Inflammatory macrophage treated with lipopolysaccharide for 1 hour (primary cell): Measurements from ENCODE around the gene CAMSAP1.
A peak's percentile ranks its signal among the peaks of the same experiment; 100 is the strongest.
"Not testable (repeated sequence)": the region's sequence is repeated elsewhere in the genome, so short reads cannot be mapped to it uniquely, and the experiment has no call there.

Experiments
- DNase-seq, 2 donors: peaks; one replicate each; pipeline ENCODE4 v3.0.0-alpha.2; 2020 to 2022

Gene CAMSAP1, protein sequence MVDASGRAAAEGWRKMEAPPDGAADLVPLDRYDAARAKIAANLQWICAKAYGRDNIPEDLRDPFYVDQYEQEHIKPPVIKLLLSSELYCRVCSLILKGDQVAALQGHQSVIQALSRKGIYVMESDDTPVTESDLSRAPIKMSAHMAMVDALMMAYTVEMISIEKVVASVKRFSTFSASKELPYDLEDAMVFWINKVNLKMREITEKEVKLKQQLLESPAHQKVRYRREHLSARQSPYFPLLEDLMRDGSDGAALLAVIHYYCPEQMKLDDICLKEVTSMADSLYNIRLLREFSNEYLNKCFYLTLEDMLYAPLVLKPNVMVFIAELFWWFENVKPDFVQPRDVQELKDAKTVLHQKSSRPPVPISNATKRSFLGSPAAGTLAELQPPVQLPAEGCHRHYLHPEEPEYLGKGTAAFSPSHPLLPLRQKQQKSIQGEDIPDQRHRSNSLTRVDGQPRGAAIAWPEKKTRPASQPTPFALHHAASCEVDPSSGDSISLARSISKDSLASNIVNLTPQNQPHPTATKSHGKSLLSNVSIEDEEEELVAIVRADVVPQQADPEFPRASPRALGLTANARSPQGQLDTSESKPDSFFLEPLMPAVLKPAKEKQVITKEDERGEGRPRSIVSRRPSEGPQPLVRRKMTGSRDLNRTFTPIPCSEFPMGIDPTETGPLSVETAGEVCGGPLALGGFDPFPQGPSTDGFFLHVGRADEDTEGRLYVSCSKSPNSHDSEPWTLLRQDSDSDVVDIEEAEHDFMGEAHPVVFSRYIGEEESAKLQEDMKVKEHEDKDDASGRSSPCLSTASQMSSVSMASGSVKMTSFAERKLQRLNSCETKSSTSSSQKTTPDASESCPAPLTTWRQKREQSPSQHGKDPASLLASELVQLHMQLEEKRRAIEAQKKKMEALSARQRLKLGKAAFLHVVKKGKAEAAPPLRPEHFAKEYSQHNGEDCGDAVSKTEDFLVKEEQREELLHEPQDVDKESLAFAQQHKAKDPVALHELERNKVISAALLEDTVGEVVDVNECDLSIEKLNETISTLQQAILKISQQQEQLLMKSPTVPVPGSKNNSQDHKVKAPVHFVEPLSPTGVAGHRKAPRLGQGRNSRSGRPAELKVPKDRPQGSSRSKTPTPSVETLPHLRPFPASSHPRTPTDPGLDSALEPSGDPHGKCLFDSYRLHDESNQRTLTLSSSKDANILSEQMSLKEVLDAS (N-terminal part only)

DNA sequence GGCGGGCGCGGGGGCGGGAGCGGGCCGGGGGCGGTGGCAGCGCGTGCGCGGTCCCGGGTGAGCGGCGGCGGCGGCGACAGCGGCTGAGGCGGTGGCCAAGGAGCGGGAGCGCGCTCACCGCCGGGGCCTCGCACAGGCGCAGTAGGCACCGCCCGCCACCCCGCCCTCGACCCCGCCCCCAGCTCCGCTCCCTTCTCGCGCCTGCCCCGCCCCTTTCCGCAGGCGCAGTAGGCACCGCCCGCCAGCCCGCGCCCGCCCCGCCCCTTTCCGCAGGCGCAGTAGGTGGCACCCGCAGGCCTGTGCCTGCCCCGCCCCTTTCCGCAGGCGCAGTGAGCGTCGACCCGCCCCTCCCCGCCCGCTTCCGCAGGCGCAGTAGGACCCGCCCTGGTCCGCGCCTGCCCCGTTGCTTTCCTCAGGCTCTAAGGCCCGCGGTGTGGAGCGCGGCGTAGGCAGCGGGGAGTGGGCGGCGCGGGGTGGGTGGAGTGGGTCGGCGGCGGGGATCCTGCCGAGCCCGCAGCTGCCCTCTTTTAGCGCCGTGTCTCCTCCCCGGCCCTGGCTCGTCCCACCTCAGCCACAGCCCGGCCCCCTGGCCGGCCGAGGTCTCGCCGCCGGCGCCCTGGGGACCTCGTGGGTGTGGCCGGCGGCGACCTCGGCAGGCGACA, at the start of gene CAMSAP1:
TSS of gene CAMSAP1 (minus strand) at position 116 of the 662 bp plus-strand sequence. CDS start 387 bp downstream, outside the sequence.
- peak; percentile 89 to 97 for DNase-seq

DNA sequence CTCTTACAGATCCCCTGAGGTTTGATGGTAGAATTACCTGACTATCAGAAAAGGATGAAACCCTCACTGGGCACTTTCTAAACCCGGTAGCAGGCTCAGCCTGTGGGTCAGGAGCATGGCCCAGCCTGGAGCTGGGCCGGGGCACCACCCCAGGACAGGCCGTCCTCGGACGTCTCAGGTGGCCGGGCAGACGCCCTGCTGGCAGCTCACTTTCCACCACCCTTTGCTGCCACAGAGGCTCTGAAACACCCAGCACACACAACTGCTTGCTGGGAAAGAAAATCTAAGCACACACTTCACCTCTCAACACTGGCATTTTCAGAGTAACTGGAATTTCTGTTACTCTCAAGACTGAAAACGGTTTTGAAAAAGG, 49.4 kb upstream of the CAMSAP1 start:
- DNase-seq, result no peak

DNA sequence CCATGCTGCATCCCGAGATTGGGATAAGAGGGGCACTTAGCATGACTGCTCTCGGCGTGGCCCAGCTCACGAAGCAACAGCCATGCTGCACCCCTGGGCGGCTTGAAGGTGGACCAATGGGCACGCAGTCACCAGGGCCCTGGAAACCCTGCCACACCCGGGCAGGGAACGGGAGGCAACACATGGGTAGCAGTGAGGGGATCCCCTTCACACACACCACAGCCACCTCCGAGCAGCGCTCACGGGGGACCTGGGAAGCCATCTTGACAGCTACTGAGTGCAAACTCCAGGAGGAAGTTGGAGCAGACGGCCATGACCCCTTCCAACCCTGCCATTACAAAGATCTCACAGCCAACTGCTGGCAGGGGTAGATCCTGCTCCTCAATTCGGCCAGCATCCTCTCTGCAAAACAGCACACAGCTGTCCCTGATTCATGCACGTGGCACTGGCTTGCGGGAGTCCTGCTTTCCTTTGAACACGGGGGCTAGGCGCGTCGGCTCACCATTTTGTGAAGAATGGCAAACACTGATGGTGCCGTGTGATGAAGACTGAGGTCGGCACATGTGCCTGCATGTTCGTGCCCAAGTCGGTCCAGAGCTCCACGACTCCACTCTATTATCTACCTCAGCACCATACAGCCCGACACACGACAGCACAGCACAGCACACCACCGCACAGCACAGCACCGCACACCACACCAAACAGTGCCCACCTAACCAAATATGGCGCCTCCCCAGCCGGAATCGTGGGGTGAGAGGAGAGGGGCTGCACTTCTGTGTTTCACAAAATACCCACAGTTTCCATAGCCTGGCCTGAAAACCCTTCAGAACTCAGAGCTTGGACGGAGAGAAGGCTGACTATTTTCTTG, 48.8 kb upstream of the CAMSAP1 start:
- DNase-seq, result no peak

DNA sequence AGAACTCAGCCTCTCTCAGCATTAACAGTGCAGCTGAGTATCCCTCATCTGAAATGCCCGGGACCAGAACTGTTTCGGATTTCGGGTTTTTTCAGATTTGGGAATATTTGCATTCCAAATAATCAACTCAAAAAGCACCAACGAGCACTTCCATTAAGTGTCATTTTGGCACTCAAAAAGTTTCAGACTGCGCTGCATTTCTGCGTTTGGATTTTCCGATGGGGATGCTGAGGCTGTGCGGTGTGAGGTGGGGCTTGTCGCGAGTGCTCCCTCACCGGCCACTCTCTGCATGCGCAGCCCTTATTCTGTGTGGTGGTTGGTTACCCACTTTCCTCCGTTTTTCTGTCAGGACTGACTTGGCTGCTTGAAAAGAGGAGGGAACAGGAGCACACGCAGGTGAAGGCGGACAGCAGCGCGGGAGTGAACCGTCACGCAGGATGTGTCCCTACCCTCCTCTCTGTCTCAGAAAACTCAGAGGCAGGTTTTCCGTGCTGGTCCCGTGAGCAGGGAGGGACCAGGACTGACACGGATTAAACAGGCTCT, 45.4 kb upstream of the CAMSAP1 start:
- DNase-seq, result no peak

DNA sequence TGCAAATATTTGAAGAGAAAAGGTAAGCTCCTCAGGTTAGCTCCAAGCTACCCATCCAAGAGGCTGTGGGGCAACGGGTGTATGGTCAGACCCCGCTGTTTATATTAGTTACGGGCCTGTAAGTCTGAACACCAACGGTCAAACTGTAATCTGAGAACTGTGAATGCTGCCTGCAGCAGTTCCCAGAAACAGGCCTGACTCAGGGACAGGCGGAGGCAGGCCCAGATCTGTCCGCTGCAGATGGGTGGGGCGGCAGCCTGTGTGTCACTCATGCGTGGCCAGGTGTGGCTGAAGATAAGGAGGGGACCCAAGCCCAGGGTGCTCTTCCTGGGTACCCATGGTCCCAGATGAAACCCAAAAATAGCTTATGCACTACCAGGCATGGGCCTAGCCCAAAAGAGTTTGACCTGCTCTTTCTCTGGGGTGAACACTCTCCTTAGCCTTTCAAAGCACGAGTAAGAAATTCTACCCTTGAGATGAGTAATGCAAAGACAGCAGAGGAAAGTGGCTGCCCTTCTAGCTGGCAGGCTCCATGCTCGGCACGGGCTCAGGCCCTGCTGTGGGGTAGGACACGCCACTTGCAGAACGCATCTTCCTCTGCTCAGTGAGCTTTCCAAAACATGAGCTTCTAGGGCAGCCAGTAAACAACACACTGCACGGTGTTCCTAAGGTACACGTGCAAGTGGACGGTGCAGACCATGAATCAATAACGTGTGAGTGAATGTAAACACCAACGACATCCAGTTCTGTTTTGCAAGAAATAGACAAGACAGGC, 44.7 kb upstream of the CAMSAP1 start:
- no peak for DNase-seq

DNA sequence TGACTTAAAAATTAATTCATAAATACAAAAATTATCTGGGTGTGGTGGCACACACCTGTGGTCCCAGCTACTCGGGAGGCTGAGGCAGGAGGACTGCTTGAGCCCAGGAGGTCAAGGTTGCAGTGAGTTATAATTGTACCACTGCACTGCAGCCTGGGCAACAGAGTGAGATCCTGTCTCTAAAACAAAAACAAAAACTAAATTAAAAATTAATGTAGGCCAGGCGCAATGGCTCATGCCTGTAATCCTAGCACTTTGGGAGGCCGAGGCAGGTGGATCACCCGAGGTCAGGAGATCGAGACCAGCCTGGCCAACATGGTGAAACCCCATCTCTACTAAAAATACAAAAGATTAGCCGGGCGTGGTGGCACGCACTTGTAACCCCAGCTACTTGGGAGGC, 44.0 kb upstream of the CAMSAP1 start:
- not testable (repeated sequence) for DNase-seq

DNA sequence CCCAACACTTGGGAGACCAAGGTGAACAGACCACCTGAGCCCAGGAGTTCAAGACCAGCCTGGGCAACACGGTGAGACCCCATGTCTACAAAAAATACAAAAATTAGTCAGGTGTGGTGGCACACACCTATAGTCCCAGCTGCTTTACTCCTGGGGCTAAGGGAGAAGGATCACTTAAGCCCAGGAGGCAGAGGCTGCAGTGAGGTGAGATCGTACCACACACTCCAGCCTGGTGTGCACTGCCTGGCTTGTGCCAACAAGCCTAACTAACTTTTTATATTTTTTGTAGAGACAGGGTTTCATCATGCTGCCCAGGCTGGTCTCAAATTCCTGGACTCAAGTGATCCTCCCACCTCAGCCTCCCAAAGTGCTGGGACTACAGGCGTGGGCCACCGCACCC, 43.5 kb upstream of the CAMSAP1 start:
- DNase-seq, result not testable (repeated sequence)

DNA sequence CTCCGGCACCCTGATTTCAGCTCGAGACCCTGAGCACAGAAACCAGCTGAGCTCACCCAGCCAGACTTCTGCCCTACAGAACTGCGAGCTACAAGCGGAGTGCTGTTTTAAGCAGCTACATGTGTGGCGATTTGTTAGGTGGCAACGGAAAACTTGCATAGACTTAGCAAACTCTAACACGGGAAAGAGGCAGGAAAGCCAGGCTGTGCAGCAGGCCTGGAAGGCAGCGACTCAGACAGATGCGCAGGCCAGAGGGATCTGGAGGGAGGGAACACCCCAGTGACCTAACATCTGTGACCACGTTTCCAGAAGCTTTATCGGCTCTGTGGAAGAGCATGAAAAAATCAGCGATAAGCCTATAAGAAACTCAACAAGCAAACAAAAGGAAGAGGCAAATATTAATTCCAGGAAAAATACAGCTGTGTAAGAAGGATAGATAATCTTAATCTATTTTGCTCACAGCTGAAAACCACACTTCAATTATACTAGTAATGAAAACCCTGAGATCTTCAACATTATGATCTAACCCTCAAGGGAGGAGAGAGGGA, 42.9 kb upstream of the CAMSAP1 start:
- DNase-seq, result no peak

DNA sequence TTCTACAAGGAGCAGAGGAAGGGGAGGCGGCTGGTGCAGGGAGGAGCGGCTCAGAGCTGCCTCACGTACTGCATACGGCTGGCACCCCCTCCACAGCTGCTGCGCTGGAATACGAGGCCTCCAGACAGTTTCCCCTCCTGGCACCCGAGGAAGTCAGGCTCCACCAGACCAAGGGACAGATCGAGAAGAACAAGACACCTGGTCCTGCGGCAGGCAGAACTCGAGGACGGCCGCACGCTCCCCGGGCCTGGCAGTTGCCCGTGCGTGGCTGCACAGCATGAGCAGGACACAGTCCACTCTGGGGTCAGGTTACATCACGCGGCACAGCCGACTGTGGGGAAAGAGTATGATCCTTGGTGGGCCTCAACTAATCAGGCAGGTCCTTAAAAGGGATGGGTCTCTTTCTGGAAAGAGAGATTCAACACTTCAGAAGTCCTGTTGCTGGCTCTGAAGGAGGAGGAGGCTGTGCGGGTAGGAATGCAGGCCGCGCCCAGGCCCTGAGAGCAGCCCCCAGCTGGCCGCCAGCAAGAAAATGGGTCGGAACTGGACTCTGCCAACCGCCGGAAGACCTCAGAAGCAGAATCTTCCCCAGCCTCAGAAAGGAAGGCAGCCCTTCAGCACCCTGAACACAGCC, 42.3 kb upstream of the CAMSAP1 start:
- no peak for DNase-seq

DNA sequence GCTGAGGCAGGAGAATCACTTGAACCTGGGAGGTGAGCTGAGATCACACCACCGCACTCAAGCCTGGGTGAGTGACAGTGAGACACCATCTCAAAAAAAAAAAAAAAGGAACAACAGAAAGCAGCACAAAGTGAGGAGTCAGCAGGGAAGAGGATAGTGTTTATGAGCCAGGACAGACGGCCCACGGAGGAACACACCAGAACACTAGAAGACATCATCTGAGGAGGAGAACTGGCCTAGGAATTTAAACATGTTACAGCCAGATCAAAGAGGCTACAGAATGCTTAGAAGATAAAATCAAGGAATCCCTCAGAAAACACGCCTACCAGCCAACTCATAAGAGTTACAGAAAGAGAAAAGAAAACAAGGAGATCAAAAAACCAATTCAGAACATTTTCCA, 41.6 kb upstream of the CAMSAP1 start:
- no peak for DNase-seq

DNA sequence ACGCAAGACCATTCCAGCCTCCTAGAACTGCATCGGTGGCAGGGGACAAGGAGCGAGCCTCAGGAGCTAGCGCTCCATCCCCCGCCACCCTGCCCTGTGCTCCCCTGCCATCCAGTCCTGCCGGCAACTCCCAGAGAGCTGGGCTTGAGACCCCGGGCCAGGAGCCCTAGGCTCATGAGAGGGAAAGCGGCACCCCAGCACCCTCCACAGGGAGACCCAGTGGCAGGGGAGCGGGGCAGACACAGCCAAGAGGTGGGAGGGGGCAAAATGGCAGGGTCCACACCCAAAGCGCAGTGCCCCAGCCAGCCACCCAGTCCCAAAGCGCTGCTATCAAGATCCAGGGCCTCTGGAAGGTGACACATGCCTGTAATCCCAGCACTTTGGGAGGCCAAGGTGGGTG, 41.1 kb upstream of the CAMSAP1 start:
- DNase-seq, result no peak

DNA sequence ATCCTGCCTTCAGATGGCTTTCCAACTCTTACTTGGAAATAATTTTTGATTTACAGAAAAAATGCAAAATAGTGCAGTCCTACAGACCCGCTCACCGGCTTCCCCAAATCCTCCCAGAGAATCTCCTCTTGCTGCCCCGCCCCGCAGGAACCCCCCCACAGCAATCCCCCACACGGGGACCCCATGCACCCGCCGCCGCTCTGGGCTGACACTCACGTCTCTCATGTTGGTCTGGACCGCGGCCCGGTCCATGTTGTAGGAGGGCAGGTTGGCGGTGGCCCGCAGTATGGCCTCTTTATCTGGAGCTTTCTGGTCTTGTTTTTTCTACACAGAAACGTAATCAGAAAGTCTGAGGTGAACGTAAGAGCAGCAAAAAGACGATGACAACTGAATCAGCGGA, 40.2 kb upstream of the CAMSAP1 start:
- no peak for DNase-seq

DNA sequence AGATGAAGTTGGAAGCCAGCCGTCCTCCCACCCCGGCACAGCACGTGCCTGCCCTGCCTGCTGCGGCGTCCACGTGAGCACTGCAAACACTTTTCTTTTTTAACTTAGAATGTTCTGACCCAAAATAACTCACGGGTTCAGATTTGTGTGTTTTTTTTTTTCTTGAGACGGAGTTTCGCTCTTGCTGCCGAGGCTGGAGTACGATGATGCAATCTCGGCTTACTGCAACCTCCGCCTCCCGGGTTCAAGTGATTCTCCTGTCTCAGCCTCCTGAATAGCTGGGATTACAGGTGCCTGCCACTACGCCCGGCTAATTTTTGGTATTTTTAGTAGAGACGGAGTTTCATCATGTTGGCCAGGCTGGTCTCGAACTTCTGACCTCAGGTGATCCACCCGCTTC, 39.8 kb upstream of the CAMSAP1 start:
- DNase-seq, result not testable (repeated sequence)

DNA sequence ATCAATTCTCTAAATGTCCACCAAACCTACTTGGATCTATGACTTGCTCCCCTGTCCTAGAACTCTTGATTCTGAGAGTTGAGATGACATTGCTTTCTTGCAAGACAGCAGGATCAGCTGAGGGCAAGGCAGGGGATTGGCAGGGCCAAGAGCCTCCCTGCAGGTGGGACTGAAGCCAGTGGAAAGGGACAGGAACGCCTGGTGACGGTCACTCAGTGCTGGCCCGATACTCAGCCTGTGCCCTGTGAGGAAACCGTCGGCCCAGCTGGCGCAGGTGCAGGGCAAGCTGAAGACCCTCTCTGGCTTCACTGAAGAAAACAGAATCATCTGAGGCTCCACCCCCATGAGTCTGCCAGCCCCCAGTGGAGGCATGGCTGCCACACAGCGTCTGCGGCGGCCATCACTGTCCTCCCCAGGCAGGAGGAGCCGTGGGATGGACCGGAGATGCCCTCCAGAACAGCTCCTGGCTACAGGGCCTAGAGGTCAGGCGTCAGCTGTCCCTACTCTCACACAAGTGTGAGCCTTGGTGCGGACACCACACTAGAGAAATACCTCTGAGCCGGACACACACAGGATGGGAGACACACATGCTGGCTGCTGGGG, 39.1 kb upstream of the CAMSAP1 start:
- no peak for DNase-seq

DNA sequence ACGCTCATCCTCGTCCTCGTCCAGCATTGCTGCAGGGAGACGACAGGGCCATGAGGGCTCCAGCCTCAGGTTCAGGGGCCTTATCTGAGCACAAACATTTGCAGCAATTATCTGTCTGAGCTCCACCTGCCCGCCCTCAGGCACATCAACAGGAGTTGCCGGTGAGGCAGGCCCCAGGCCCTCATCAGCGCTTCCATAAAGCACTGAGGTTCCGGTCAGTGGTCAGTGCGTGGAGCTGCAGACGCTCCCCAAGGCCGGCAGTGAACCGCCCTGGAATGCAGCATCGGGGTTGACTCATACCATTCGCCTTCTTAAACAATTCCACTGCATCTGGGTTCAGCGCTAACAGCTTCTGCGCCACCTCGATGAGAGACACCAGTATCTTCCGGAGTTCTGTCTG, 38.6 kb upstream of the CAMSAP1 start:
- DNase-seq, result no peak

DNA sequence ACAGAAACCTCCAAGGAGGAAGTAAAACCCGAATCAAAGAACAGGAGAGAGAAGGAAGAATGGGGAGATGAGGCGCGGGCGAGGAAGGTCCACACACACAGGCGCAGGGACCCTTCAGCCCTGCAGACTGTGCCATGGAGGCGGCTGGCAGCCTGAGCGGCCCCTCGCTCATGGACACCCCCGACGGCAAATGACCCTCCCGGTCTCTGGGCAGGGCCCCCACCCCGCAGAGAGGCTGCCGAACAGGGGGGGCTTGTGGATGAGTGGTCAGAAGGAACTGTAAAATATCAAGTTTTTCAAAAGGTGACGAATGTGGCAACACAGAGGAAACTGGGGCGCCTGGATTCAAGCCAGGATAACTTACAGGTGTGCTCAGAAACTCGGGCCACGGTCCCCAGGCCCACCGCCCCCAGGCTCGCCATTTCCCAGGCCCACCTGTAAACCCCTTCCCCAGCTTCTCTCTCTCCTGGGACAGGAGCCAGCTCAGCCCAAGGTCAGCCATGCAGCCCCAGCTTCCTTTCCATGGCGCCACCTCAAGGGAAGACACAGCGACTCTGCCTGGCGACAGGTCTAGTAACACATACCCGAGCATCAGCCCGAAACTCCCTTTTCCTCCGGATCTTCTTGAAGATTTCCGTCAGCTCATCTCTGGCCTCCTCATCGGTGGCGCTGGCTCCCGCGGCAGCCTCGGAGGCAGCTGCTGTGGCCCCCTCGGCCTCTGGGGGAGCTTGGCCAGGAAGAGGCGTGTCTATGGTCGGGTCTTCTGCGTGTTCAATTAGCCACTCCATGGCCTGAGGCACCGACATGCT, 37.3 kb upstream of the CAMSAP1 start:
- no peak for DNase-seq

DNA sequence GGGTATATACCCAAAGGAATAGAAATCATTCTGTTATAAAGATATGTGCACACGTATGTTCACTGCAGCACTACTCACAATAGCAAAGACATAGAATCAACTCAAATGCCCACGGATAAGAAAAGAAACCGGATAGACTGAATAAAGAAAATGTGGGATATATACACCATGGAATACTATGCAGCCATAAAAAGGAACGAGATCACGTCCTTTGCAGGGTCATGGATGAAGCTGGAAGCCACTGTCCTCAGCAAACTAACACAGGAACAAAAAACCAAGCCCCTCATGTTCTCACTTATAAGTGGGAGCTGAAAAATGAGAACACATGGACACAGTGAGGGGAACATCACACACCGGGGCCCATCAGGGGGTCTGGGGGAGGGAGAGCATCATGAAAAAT, 36.3 kb upstream of the CAMSAP1 start:
- not testable (repeated sequence) for DNase-seq

DNA sequence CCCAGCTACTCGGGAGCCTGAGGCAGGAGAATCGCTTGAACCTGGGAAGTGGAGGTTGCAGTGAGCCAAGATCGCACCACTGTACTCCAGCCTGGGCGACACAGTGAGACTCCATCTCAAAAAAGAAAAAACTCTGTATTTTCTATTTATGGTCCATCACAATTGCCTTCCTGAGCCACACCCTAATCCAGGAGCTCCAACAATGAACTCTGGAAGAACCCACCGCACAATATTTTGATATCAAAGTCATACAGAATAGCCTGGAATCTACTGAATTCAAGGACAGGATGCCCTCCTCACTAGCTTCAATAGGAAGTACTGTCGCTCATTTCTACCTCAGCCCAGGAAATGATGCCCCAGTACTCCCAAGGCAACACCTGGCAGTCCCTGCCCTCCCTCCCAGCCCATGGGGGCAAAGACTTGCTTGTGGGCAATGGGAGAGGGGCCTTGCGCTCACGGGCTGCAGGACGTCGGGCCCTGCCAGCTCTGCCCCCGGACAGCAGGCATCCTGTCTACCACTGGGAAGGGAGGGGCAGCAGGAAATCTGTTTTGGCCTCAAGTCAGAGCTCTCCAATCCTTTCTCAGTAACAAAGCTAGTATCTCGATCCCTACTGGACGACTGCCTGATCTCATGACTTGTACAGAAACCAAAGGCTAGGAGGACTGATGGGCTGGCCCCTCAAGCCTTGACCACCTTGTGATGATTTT, 34.1 kb upstream of the CAMSAP1 start:
- no peak for DNase-seq
